ENCODE measurements around the gene SLC22A6. TPM values are rescaled to one million over a fixed set of nuclear protein-coding genes. Genes with fewer than 3 reads are reported as not detected.
A peak's percentile ranks its signal among the peaks of the same experiment; 100 is the strongest.

Gene SLC22A6
- total RNA-seq, 1 donor from 2014 or later: not detected

- no peaks in the 10 kb centered on the region for H4K20me1 ChIP-seq (ENCODE audit: low read depth)
- H3K4me2 ChIP-seq: peak overlapping the region; percentile 28
- Mint-ChIP-seq H3K36me3 (no peaks in the 10 kb centered on the region), H3K27me3 (ENCODE audit: insufficient read depth, low read depth) (peaks cover 4% of the 10 kb centered on the region), H3K27ac (no peak overlapping the region), H3K4me1 (peaks cover 18% of the 10 kb centered on the region), H3K4me3 (no peak overlapping the region), H3K9me3 (peaks cover 5% of the 10 kb centered on the region)
- no peaks in the 10 kb centered on the region for H3K36me3 ChIP-seq
- H3K9me3 ChIP-seq (ENCODE audit: low read depth): no peaks in the 10 kb centered on the region
- no peak overlapping the region for H3K4me3 ChIP-seq
- H3K4me1 ChIP-seq: peaks cover 7% of the 10 kb centered on the region
- H2AFZ ChIP-seq (replicated peaks): peak overlapping the region; percentile 90
- no peak overlapping the region for H3K27ac ChIP-seq
- no peaks in the 10 kb centered on the region for H3K79me2 ChIP-seq (ENCODE audit: low read depth)
- H3K9ac ChIP-seq: no peak overlapping the region
- peaks cover 9% of the 10 kb centered on the region for H3K27me3 ChIP-seq
- TF ChIP-seq CTCF (IDR thresholded peaks at IDR 0.05): no peak
- TF ChIP-seq EZH2phosphoT487 (IDR thresholded peaks at IDR 0.05): no peak
- no peak for TF ChIP-seq EZH2 (IDR thresholded peaks at IDR 0.05)
- DNase-seq (ENCODE audit: low spot score): no peak
- H3F3A ChIP-seq (ENCODE audit: low read depth): no peaks in the 10 kb centered on the region
Measured at GRCh38 chr11:63023222-63023814, 38.6 kb upstream of the SLC22A6 start.

GRCh38 chr11:63022441-63022840, 37.7 kb upstream of the SLC22A6 start:
- Mint-ChIP-seq H3K27me3 (ENCODE audit: insufficient read depth, low read depth) (peaks cover 4% of the 10 kb centered on the region), H3K9me3 (peaks cover under 1% of the 10 kb centered on the region), H3K36me3 (no peaks in the 10 kb centered on the region), H3K4me1 (peaks cover 25% of the 10 kb centered on the region), H3K27ac (no peak overlapping the region), H3K4me3 (no peak overlapping the region)
- no peak overlapping the region for H2AFZ ChIP-seq (replicated peaks)
- H3K27me3 ChIP-seq: peaks cover 9% of the 10 kb centered on the region
- H3K9ac ChIP-seq: no peak overlapping the region
- peaks cover 13% of the 10 kb centered on the region for H3K4me1 ChIP-seq
- H3K4me2 ChIP-seq: no peak overlapping the region
- no peaks in the 10 kb centered on the region for H3K9me3 ChIP-seq (ENCODE audit: low read depth)
- H3K4me3 ChIP-seq: no peak overlapping the region
- no peaks in the 10 kb centered on the region for H3K79me2 ChIP-seq (ENCODE audit: low read depth)
- H3F3A ChIP-seq (ENCODE audit: low read depth): peaks cover 1% of the 10 kb centered on the region
- TF ChIP-seq CTCF (IDR thresholded peaks at IDR 0.05): no peak
- TF ChIP-seq EZH2 (IDR thresholded peaks at IDR 0.05): no peak
- no peak for TF ChIP-seq EZH2phosphoT487 (IDR thresholded peaks at IDR 0.05)
- no peak overlapping the region for H3K27ac ChIP-seq
- no peak for DNase-seq (ENCODE audit: low spot score)
- peaks cover 3% of the 10 kb centered on the region for H4K20me1 ChIP-seq (ENCODE audit: low read depth)
- H3K36me3 ChIP-seq: no peaks in the 10 kb centered on the region

- H3K27ac ChIP-seq: no peak overlapping the region
- TF ChIP-seq CTCF (IDR thresholded peaks at IDR 0.05) (peak; percentile 70), EZH2 (IDR thresholded peaks at IDR 0.05) (no peak)
- H4K20me1 ChIP-seq (ENCODE audit: low read depth): peaks cover 6% of the 10 kb centered on the region
- H3K4me3 Mint-ChIP-seq: no peak overlapping the region
- H3K4me3 ChIP-seq: no peak overlapping the region
- no peaks in the 10 kb centered on the region for H3K79me2 ChIP-seq (ENCODE audit: low read depth)
- peaks cover 30% of the 10 kb centered on the region for H3K4me1 ChIP-seq
- H3K9ac ChIP-seq: no peak overlapping the region
- H3K9me3 Mint-ChIP-seq: no peaks in the 10 kb centered on the region
- peaks cover 13% of the 10 kb centered on the region for H3F3A ChIP-seq (ENCODE audit: low read depth)
- H3K27me3 ChIP-seq: peaks cover 9% of the 10 kb centered on the region
- no peak overlapping the region for H2AFZ ChIP-seq (replicated peaks)
- H3K36me3 Mint-ChIP-seq: no peaks in the 10 kb centered on the region
- H3K4me2 ChIP-seq: peak overlapping the region; percentile 42
- DNase-seq (ENCODE audit: low spot score): peak; percentile 58
- H3K36me3 ChIP-seq: no peaks in the 10 kb centered on the region
- H3K27me3 Mint-ChIP-seq (ENCODE audit: insufficient read depth, low read depth): peaks cover 2% of the 10 kb centered on the region
- H3K4me1 Mint-ChIP-seq: peaks cover 34% of the 10 kb centered on the region
- H3K9me3 ChIP-seq (ENCODE audit: low read depth): no peaks in the 10 kb centered on the region
- no peak overlapping the region for H3K27ac Mint-ChIP-seq
Measured at GRCh38 chr11:63020671-63021291, 36.0 kb upstream of the SLC22A6 start.
